HG03025 (cell line): Measurements from ENCODE around the gene CDON.

Experiments
- ATAC-seq: cut with Tn5 transposase; IDR thresholded peaks from one replicate; pipeline ENCODE4 v1.9.1; 2021; ENCODE audit warnings: mild to moderate bottlenecking, moderate library complexity; ENCODE audit not compliant: unreplicated experiment, low FRiP score

Gene CDON

GRCh38 chr11:126062679-126063506 is at the start of gene CDON:
Gene CDON, minus strand, starts transcription at chr11:126062866. Its CDS starts 39,390 bp downstream, at chr11:126023476.
- peak; percentile 99 for ATAC-seq

DNA sequence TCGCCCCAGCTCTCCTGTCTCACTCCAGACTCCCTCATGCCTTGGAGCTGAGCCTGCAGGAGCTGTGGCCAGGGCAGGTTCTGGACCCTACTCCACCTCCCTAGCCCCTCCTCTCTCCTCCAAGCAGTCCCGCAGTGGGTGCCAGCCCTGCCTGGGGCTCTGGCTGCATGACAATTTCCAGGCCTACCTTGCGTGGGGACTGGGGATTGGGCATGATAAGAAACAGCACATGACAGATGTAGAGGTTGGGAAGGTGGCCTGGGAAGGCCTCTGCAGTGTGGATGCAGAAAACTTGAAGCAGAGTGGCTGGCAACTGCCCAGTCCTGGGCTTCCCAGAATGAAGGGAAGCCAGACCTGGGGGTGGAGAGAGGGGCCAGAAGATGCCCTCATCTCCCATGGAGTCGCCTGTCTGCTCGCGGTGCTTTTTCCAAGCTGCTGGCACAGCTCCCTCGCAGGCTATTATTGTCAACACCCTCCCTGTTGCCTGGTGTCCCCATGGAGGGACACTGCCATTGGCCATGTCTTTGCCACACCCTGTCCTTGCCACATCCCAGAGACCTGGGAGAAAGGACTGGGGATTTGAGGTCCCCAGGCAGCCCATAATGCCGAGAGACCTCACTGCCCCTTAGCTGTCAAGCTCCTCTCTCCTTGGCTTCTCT is 48.9 kb upstream of the CDON start:
- ATAC-seq = no peak

- no peak for ATAC-seq
These were observed 47.5 kb upstream of the CDON start for GRCh38 chr11:126109941-126110731.

GRCh38 chr11:126106594-126107328 is 44.1 kb upstream of the CDON start:
- no peak for ATAC-seq

DNA sequence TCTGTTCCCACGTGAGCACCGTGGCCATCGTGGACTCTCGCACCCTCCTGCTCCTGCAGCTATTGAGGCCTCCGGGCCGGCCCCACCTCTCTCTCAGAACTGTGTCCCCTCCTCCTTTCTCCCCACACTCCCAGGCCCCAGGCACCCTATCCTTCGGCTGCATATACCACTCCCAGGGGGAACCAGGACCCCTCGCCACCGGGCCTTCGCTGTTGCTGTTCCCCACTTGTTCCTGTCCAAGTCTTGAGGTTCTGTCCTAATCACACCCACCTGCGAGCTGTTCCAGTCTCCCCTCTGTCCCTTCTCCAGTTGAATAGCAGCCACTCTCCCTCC is 43.0 kb upstream of the CDON start:
- no peak for ATAC-seq

DNA sequence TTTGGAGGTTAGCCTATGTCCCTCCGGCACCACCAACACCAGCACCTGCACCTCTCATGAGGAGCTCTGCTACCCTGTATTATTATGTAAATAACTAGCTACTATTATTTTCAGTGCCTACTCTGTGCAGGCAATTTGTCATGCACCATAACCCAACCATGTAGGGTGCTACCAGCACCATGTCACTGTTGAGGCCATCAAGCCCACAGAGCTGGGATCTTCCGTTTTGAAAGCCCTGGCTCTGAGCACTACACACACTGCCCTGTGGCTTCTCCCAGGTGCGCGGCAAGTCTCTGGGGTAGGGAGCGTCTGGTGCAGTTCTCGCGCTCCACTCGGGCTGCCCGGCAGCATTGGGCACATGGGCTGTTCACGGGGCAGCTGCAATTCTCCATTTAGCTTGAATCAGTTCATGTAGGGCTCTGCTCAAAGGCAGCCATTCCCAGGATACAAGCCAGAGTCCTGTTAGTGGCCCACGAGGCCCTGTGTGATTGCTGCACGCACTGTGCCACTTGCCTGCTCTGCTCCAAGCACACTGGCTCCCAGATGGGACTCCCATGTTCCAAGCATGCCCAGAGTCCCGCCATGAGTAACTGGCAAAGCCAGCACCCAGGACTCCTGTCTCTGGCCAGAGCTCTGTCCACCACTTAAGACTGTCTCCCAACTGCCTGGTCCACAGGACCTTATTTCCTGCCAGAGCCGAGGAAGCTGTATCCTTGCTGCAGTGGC is 42.5 kb upstream of the CDON start:
- ATAC-seq = no peak

GRCh38 chr11:126104420-126104819 is 41.8 kb upstream of the CDON start:
- no peak for ATAC-seq

GRCh38 chr11:126103150-126103549 is 40.5 kb upstream of the CDON start:
- no peak for ATAC-seq

- peak; percentile 51 for ATAC-seq
These were observed 39.8 kb upstream of the CDON start for GRCh38 chr11:126102436-126102981.

GRCh38 chr11:126101930-126102283 is 39.2 kb upstream of the CDON start:
- no peak for ATAC-seq

- ATAC-seq = no peak
These were observed 38.7 kb upstream of the CDON start for GRCh38 chr11:126101251-126101929.

GRCh38 chr11:126100716-126101115 is 38.0 kb upstream of the CDON start:
- ATAC-seq = no peak

DNA sequence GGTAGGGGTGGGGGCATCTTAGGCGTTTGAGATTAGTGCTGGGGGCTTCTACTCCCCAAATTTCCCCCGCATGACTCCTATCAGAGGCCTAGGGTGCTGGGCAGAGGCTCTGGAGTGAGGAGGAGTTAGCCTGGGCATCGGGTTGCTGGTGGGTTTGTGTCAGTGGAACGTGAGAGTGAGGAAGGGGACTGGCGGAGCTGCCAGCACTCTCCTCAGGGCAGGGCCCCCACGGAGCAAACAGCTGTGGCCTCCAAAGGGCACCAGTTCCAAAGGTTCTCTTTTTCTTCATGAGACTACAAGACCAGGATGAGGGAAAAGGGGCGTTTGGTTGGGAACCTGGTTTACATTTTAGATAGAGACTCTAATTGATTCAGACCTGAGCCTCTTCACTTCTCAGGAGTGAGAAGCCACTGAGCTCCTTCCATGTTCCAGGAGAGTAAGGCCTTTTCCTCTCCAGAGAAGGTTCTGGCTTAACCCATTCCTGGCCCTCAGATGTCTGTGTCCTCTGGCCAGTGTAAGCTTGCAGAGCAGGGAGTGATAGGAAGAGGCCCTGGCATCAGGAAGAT is 35.6 kb upstream of the CDON start:
- ATAC-seq = no peak

DNA sequence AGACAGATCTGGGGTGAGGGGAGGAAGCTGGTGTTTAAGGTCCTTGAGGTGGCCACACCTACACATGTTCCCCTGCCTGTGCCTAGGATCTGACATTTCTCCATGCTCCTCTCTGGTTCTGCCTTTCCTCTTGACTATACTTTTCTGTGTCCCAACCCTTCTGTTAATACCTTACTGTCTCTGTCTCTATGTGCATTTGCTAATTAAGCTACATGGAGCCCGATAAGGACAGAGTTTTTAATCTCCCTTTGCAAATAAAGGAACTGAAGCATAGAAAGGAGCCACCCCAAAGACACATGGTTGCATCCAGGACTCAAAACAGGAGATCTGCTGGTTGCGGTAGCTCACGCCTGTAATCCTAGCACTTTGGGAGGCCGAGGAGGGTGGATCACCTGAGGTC is 33.1 kb upstream of the CDON start:
- ATAC-seq = no peak

- ATAC-seq = no peak
These were observed 27.8 kb upstream of the CDON start for GRCh38 chr11:126090452-126090851.

- ATAC-seq = no peak
These were observed 26.3 kb upstream of the CDON start for GRCh38 chr11:126088999-126089398.

DNA sequence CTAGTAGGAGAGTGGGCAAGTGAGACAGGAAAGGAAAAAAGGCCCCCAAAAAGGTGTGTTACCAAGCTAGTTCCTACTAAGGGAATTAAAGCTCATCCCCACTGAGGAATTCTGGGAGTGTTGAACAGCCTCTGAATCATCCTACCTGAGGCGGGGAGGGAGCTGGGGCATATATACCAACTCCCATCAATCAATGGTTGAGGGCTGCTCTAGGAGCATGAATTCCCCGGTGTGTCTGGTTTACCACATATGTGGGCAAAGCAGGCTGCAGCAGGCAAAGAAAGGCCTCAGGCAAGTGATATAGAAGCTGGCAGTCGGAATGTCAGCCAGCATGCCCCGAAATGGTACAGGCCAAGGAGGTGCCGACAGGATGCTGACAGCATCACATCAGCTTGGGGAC is 23.6 kb upstream of the CDON start:
- no peak for ATAC-seq

- ATAC-seq = no peak
These were observed 21.9 kb upstream of the CDON start for GRCh38 chr11:126084608-126084912.
